ENCODE measurements around the gene UBE2Z. TPM values are rescaled to one million over a fixed set of nuclear protein-coding genes. Genes with fewer than 3 reads are reported as not detected.

UBE2Z gene
- total and polyA plus RNA-seq, 2 of the 13 experiments (the other 11 are each of a cell fraction or from before 2014, with no cell fraction given) = 63.2 to 122 TPM

GRCh38 chr17:48928876-48929811 lies 20.9 kb downstream of the UBE2Z start (continued):
- TF ChIP-seq AHR (CRISPR knock-in tag; IDR thresholded peaks at IDR 0.05) (no peak), MTA3 (CRISPR knock-in tag; IDR thresholded peaks at IDR 0.05) (no peak), RBFOX2 (IDR thresholded peaks at IDR 0.05; ENCODE audit: low read depth, low read length) (peak; percentile 47; the same call in 1 of the 2 replicates), ZNF639 (CRISPR knock-in tag; conservative IDR thresholded peaks at IDR 0.05) (no peak), HOXA3 (CRISPR knock-in tag; IDR thresholded peaks at IDR 0.05) (no peak), ZFX (CRISPR knock-in tag; IDR thresholded peaks at IDR 0.05; ENCODE audit: low read depth) (0 out of 2 replicates have a peak, but pooled peaks have one; percentile 22), ETV5 (CRISPR knock-in tag; IDR thresholded peaks at IDR 0.05; ENCODE audit: borderline replicate concordance) (no peak), RFXAP (CRISPR knock-in tag; IDR thresholded peaks at IDR 0.05; ENCODE audit: borderline replicate concordance) (0 out of 2 replicates have a peak, but pooled peaks have one; percentile 23), ZSCAN20 (CRISPR knock-in tag; IDR thresholded peaks at IDR 0.05; ENCODE audit: borderline replicate concordance) (no peak), SYNCRIP (IDR thresholded peaks at IDR 0.05; ENCODE audit: insufficient read depth, low read depth, low read length) (no peak), ZBTB40 (IDR thresholded peaks at IDR 0.05) (peak; percentile 20; the same call in 1 of the 2 replicates), ZBTB40 (CRISPR knock-in tag; IDR thresholded peaks at IDR 0.05) (peak; percentile 84), ZNF713 (CRISPR knock-in tag; IDR thresholded peaks at IDR 0.05) (no peak), ZNF552 (CRISPR knock-in tag; IDR thresholded peaks at IDR 0.05; ENCODE audit: borderline replicate concordance) (no peak), ZFY (CRISPR knock-in tag; IDR thresholded peaks at IDR 0.05) (0 out of 2 replicates have a peak, but pooled peaks have one; percentile 21), POLR2G (IDR thresholded peaks at IDR 0.05; ENCODE audit: low read depth, low read length) (peak; percentile 63), ZMYM4 (CRISPR knock-in tag; IDR thresholded peaks at IDR 0.05) (no peak), NCOA5 (CRISPR knock-in tag; IDR thresholded peaks at IDR 0.05) (no peak), NR0B2 (CRISPR knock-in tag; IDR thresholded peaks at IDR 0.05) (no peak)

Measured in HepG2 (cell line).